ENCODE data around the gene ANO1.

Gene ANO1

DNA sequence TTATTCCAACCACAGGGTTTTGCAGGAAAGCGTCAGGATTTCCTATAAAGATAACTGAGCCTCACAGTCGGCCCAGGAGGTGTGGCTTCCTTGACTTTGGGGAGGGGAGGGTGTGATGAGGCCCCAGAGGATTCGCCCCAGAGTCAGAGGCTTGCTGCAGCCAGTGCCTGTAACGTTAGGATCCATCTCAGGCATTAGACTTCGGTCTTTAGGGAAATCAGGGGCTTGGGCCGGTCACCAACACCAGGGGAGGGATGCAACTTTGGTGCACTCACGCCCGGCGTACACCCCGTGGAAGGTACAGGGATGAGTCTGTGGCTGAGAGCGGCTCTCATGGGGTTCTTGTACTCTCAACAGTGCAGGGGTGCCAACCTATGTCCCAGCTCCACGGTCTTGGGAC, 5.7 kb upstream of the ANO1 start:
- Histone ChIP-seq H3K36me3 (ENCODE audit: control insufficient read depth, insufficient read depth, low read length) (no peaks in the 10 kb centered on the region), H3K27ac (ENCODE audit: insufficient read depth, low read length, poor library complexity, severe bottlenecking) (no peak overlapping the region), H3K4me3 (ENCODE audit: insufficient read depth, low read depth, low read length, poor library complexity, severe bottlenecking) (no peak overlapping the region), H3K27me3 (replicated peaks; ENCODE audit: control insufficient read depth, insufficient read depth, low read length, poor library complexity, severe bottlenecking) (peaks cover 4% of the 10 kb centered on the region), H3K9me3 (ENCODE audit: control insufficient read depth, low read length) (no peaks in the 10 kb centered on the region), H3K4me1 (ENCODE audit: control insufficient read depth, insufficient read depth, low read length, poor library complexity, severe bottlenecking) (no peaks in the 10 kb centered on the region)
- no peak for DNase-seq

DNA sequence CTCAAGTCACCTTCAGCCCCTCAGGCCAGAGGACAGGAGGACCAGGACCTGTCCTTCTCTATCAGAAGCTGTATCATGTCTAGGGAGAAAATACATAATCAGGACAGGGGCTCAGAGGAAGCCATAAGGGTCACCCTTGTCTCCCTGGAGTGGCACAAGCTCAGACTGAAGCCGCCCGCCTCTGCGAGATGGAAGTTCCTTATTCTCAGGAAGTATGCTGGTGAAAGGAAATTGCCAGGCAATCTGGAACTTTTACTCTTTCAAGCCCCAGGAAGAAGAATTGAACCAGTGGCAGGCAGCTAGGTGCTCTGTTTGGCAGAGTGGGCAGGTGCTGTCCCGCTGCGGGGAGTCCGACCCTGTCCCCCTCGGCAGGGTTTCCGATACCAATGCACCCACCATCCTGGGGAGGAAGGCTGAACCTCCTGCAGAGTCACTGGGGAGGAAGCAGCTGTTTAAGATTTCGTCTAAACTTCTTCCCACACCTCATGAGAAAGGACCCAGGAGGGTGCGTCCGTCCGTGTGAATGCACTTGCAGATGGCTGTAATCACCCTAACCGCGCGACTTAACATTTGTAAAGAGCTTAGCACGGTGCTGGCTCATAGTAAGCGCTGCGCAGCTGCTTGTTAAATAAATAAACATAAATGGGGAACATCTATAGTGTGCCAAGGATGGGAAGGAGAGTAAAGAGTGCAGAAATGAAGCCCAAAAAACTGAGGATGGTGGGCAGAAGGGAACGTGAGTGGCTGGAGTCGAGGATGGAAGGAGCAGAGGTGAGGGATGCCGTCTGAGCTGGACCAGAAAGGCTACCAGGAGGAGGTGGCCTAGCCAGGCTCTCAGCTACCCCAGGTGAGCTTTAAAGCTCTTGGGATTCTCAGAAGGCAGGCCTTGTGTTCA, 5.0 kb upstream of the ANO1 start:
- Histone ChIP-seq H3K9me3 (ENCODE audit: control insufficient read depth, low read length) (no peaks in the 10 kb centered on the region), H3K36me3 (ENCODE audit: control insufficient read depth, insufficient read depth, low read length) (no peaks in the 10 kb centered on the region), H3K27me3 (replicated peaks; ENCODE audit: control insufficient read depth, insufficient read depth, low read length, poor library complexity, severe bottlenecking) (peaks cover 4% of the 10 kb centered on the region), H3K27ac (ENCODE audit: insufficient read depth, low read length, poor library complexity, severe bottlenecking) (no peak overlapping the region), H3K4me1 (ENCODE audit: control insufficient read depth, insufficient read depth, low read length, poor library complexity, severe bottlenecking) (no peaks in the 10 kb centered on the region), H3K4me3 (ENCODE audit: insufficient read depth, low read depth, low read length, poor library complexity, severe bottlenecking) (no peak overlapping the region)
- no peak for DNase-seq

DNA sequence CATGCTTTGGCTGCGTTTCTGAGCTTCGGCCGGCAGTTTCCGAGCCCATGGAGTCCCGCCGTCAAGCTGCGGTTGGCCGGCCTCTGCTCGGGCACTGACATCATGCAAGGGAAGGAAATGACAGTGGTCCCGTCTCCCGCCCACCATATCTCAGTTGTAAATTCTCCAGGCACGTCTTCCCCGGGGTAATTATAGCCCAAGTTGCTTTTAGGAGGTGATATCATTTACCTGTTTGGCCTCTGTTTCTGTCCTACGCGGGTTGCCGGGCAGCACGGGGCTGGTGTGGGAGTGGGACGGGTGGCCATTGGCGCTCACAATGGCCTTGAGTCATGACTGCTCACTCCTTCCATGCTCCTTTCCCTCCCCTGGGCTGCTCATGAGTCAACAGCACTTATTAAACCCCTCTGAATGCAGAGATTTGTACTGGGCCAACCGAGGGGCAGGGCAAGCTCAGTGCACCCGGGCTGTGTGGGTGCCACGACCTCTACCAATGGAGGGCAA, 4.2 kb upstream of the ANO1 start:
- no peak overlapping the region for H3K4me3 ChIP-seq (ENCODE audit: insufficient read depth, low read depth, low read length, poor library complexity, severe bottlenecking)
- DNase-seq, result no peak
- no peaks in the 10 kb centered on the region for H3K9me3 ChIP-seq (ENCODE audit: control insufficient read depth, low read length)
- peaks cover 4% of the 10 kb centered on the region for H3K27me3 ChIP-seq (replicated peaks; ENCODE audit: control insufficient read depth, insufficient read depth, low read length, poor library complexity, severe bottlenecking)
- no peaks in the 10 kb centered on the region for H3K36me3 ChIP-seq (ENCODE audit: control insufficient read depth, insufficient read depth, low read length)
- no peak overlapping the region for H3K27ac ChIP-seq (ENCODE audit: insufficient read depth, low read length, poor library complexity, severe bottlenecking)
- H3K4me1 ChIP-seq (ENCODE audit: control insufficient read depth, insufficient read depth, low read length, poor library complexity, severe bottlenecking), result no peaks in the 10 kb centered on the region

DNA sequence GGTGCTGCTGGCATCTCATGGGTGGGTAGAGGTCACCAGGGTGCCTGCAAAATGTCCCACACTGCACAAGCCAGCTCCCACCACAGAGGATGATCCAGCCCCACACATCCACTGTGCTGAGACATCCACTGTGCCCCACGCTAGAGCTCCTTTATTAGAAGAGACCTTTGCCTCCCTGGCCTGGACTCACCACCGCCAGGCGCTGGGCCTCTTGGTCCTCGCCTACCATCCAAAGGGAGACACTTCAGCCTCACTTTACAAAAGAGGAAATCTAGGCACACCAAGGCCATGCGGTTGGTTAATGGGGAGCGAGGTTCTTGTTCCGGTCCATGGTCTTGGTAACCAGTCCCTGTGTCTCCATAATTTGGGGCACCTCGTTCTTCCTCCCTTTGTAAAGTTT, 3.4 kb upstream of the ANO1 start:
- H3K4me3 ChIP-seq (ENCODE audit: insufficient read depth, low read depth, low read length, poor library complexity, severe bottlenecking), result no peak overlapping the region
- no peaks in the 10 kb centered on the region for H3K4me1 ChIP-seq (ENCODE audit: control insufficient read depth, insufficient read depth, low read length, poor library complexity, severe bottlenecking)
- H3K36me3 ChIP-seq (ENCODE audit: control insufficient read depth, insufficient read depth, low read length), result no peaks in the 10 kb centered on the region
- H3K27ac ChIP-seq (ENCODE audit: insufficient read depth, low read length, poor library complexity, severe bottlenecking), result no peak overlapping the region
- H3K9me3 ChIP-seq (ENCODE audit: control insufficient read depth, low read length), result no peaks in the 10 kb centered on the region
- DNase-seq, result no peak
- H3K27me3 ChIP-seq (replicated peaks; ENCODE audit: control insufficient read depth, insufficient read depth, low read length, poor library complexity, severe bottlenecking), result peaks cover 4% of the 10 kb centered on the region

DNA sequence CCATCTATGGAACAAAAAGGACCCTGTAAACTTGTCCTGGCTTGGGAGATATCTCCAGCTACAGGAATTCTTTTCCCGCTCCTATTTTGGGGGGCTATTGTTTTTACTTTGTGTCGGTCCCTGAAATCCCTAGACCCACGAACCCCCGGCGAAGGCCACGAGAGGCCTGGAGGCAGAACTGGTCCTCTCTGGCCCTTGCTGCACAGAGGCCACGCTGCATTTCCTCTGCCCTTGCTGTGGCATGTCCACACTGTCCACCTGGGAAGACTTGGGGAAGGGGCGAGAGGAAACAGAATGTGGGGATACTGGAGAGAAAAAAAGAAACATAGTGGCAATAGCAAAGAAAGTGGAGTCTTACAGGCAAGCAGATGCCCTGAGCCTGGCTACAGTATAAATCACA, 2.3 kb upstream of the ANO1 start:
- no peak for DNase-seq
- no peaks in the 10 kb centered on the region for H3K36me3 ChIP-seq (ENCODE audit: control insufficient read depth, insufficient read depth, low read length)
- H3K27ac ChIP-seq (ENCODE audit: insufficient read depth, low read length, poor library complexity, severe bottlenecking), result no peak overlapping the region
- peaks cover 9% of the 10 kb centered on the region for H3K27me3 ChIP-seq (replicated peaks; ENCODE audit: control insufficient read depth, insufficient read depth, low read length, poor library complexity, severe bottlenecking)
- no peaks in the 10 kb centered on the region for H3K9me3 ChIP-seq (ENCODE audit: control insufficient read depth, low read length)
- H3K4me3 ChIP-seq (ENCODE audit: insufficient read depth, low read depth, low read length, poor library complexity, severe bottlenecking), result no peak overlapping the region
- H3K4me1 ChIP-seq (ENCODE audit: control insufficient read depth, insufficient read depth, low read length, poor library complexity, severe bottlenecking), result no peaks in the 10 kb centered on the region

DNA sequence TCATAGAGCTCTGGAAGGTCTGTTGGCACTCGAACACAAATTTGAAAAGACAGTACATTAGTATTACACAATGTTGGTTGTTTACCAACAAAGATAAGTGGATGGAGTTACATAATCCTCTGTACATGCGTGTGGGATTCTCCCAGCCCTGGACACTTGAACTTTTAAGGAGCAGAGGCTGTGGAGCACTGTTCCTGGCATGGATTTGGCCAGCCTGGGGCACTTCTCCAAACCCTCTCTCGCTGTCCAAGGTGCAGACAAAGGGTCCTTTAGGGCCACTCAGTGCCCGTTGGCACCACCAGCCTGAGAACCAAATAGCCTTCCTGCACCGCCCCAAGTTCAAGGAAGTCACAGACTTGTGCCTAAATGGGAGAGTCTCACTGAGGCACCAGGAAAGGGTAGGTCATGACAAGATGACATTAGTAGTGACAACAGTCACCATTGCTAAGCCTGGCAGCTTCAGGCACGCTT, 1.6 kb upstream of the ANO1 start:
- no peaks in the 10 kb centered on the region for H3K9me3 ChIP-seq (ENCODE audit: control insufficient read depth, low read length)
- H3K27me3 ChIP-seq (replicated peaks; ENCODE audit: control insufficient read depth, insufficient read depth, low read length, poor library complexity, severe bottlenecking), result peaks cover 9% of the 10 kb centered on the region
- H3K4me3 ChIP-seq (ENCODE audit: insufficient read depth, low read depth, low read length, poor library complexity, severe bottlenecking), result no peak overlapping the region
- no peaks in the 10 kb centered on the region for H3K4me1 ChIP-seq (ENCODE audit: control insufficient read depth, insufficient read depth, low read length, poor library complexity, severe bottlenecking)
- H3K36me3 ChIP-seq (ENCODE audit: control insufficient read depth, insufficient read depth, low read length), result no peaks in the 10 kb centered on the region
- DNase-seq, result no peak
- H3K27ac ChIP-seq (ENCODE audit: insufficient read depth, low read length, poor library complexity, severe bottlenecking), result no peak overlapping the region

DNA sequence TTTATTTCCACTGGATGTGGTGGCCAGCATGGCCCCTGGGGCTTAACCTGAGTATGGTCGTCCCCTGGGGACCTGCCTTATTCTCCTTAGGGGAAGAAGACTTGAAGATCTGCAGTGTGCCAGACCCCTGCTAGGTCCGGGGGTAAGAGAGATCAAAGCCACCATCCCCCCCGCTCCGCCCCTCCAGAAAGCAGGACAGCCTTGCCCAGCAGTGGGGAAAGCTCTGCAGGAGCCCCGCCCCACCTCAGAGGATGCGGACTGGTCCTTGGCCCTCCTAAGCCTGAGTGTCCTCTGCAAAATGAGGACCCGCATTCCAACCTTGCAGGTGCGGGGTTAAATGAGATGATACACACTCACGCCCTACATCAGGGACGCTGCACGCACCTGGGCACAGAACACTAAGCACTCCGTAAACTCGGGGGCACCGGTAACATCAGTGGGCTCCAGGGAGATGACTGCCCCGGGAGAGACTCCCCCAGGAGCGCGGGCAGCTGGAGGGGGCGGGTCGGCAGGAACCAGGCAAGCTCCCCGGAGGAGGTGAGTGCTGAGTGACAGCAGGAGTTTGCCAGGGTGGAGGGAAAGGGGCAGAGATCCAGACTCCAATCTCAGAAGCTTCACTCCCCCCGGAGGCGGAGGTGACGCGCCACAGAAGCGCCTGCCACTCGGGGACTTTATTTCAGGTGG, 564 bp upstream of the ANO1 start:
- H3K4me1 ChIP-seq (ENCODE audit: control insufficient read depth, insufficient read depth, low read length, poor library complexity, severe bottlenecking), result no peaks in the 10 kb centered on the region
- no peak overlapping the region for H3K4me3 ChIP-seq (ENCODE audit: insufficient read depth, low read depth, low read length, poor library complexity, severe bottlenecking)
- no peaks in the 10 kb centered on the region for H3K36me3 ChIP-seq (ENCODE audit: control insufficient read depth, insufficient read depth, low read length)
- H3K27ac ChIP-seq (ENCODE audit: insufficient read depth, low read length, poor library complexity, severe bottlenecking), result no peak overlapping the region
- no peak for DNase-seq
- no peaks in the 10 kb centered on the region for H3K9me3 ChIP-seq (ENCODE audit: control insufficient read depth, low read length)
- peaks cover 9% of the 10 kb centered on the region for H3K27me3 ChIP-seq (replicated peaks; ENCODE audit: control insufficient read depth, insufficient read depth, low read length, poor library complexity, severe bottlenecking)

DNA sequence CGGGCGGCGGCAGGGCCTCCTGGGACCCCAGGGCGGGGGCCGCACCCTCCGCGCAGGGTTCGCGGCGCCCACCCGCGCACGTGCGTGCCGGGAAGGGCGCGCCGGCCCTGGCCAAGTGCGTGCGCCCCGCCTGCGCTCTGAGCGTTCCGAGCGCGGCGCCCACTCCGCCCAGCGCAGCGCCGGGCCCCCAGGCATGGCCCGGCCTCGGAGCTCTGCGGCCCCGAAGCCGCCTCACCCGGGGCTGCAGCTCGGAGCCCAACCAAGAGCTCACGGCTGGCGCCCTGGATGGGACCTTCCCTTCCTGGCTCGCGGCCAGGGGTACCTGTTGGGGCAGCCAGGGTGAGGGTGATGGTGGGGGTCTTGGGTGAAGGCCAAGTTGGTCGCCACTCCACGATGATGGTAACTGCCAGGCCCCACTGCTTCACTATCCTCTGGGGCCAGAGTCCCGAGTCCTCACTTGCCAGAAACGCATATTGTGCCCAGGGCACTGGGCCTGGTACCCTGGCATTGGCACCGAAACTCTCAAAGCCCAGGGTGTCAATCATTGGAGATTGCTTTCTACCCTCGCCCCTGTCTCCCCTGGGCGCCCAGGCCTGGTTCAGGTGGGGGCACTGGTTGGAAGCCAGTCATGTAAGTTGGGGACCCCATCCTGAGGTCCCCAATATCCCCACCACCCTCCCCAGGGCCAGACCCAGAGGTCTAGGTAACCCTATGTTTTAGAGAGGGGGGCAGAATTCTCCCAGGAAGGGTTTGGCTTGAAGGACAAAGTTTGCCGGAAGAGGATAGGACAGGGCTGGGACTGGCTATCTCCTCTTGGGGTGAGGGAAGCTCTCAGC, 882 bp downstream of the ANO1 start:
- H3K27me3 ChIP-seq (replicated peaks; ENCODE audit: control insufficient read depth, insufficient read depth, low read length, poor library complexity, severe bottlenecking), result peaks cover 6% of the 10 kb centered on the region
- no peak for DNase-seq
- H3K9me3 ChIP-seq (ENCODE audit: control insufficient read depth, low read length), result no peaks in the 10 kb centered on the region
- H3K4me1 ChIP-seq (ENCODE audit: control insufficient read depth, insufficient read depth, low read length, poor library complexity, severe bottlenecking), result no peaks in the 10 kb centered on the region
- H3K4me3 ChIP-seq (ENCODE audit: insufficient read depth, low read depth, low read length, poor library complexity, severe bottlenecking), result no peak overlapping the region
- H3K36me3 ChIP-seq (ENCODE audit: control insufficient read depth, insufficient read depth, low read length), result no peaks in the 10 kb centered on the region
- H3K27ac ChIP-seq (ENCODE audit: insufficient read depth, low read length, poor library complexity, severe bottlenecking), result no peak overlapping the region

DNA sequence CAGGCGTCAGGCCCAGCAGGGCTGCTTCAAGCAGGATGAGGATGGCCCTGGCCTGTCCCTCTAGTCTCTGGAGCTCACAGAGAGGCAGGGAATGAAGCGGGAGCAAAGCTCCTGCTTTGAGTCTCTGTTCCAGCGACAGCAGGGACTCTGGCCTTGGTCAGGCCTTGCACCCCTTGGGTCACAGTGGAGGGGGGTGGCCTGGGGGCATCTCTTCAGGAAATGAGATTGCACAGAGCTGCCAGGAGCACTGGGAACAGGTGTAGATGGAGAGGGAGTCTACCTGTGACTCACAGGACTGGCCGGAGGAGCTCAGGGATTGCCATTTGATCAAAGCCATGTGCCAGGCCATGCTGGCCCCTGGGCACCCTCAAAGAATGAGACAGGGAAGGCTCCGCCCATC, 1.6 kb downstream of the ANO1 start:
- no peak for DNase-seq
- Histone ChIP-seq H3K4me3 (ENCODE audit: insufficient read depth, low read depth, low read length, poor library complexity, severe bottlenecking) (no peak overlapping the region), H3K4me1 (ENCODE audit: control insufficient read depth, insufficient read depth, low read length, poor library complexity, severe bottlenecking) (no peaks in the 10 kb centered on the region), H3K27me3 (replicated peaks; ENCODE audit: control insufficient read depth, insufficient read depth, low read length, poor library complexity, severe bottlenecking) (peaks cover 5% of the 10 kb centered on the region), H3K9me3 (ENCODE audit: control insufficient read depth, low read length) (no peaks in the 10 kb centered on the region), H3K27ac (ENCODE audit: insufficient read depth, low read length, poor library complexity, severe bottlenecking) (no peak overlapping the region), H3K36me3 (ENCODE audit: control insufficient read depth, insufficient read depth, low read length) (no peaks in the 10 kb centered on the region)
